ENCODE measurements around the gene HID1. TPM values are rescaled to one million over a fixed set of nuclear protein-coding genes. Genes with fewer than 3 reads are reported as not detected.
A peak's percentile ranks its signal among the peaks of the same experiment; 100 is the strongest.

Gene HID1
- total RNA-seq, 1 donor from 2014 or later = 28.5 TPM

- Histone ChIP-seq H3K36me3 (ENCODE audit: control insufficient read depth, insufficient read depth, low read length) (no peaks in the 10 kb centered on the region), H3K27me3 (ENCODE audit: control insufficient read depth, insufficient read depth, low read length) (no peaks in the 10 kb centered on the region), H3K4me3 (ENCODE audit: low read depth, low read length) (peak within 1 kb of the TSS; percentile 75)
- no peak for DNase-seq (ENCODE audit: low read depth)
- TF ChIP-seq CTCF (IDR thresholded peaks at IDR 0.05; ENCODE audit: insufficient read depth, low read length, poor library complexity, severe bottlenecking) = peak; percentile 67
Measured at GRCh38 chr17:75012346-75013091, 40.0 kb upstream of the HID1 start, which contains the start of gene MRPL58. MRPL58 (plus strand) TSS chr17:75012670; CDS start chr17:75012687, 17 bp downstream.

DNA sequence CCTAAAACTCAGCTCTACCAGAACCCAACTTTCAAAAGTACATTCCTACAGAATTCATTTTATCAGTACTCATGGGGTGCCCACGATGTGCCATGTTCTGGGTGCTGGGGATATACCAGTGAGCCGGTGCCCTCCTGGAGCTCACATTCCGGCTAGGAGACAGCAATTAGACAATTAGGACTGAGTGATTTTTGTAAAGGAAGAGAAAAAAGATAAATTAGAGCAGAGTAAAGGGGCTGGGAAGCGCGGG, 39.5 kb upstream of the HID1 start:
- H3K4me3 ChIP-seq (ENCODE audit: low read depth, low read length) = peak overlapping the region; percentile 75
- DNase-seq (ENCODE audit: low read depth) = no peak
- no peaks in the 10 kb centered on the region for H3K27me3 ChIP-seq (ENCODE audit: control insufficient read depth, insufficient read depth, low read length)
- no peaks in the 10 kb centered on the region for H3K36me3 ChIP-seq (ENCODE audit: control insufficient read depth, insufficient read depth, low read length)
- TF ChIP-seq CTCF (IDR thresholded peaks at IDR 0.05; ENCODE audit: insufficient read depth, low read length, poor library complexity, severe bottlenecking) = no peak

DNA sequence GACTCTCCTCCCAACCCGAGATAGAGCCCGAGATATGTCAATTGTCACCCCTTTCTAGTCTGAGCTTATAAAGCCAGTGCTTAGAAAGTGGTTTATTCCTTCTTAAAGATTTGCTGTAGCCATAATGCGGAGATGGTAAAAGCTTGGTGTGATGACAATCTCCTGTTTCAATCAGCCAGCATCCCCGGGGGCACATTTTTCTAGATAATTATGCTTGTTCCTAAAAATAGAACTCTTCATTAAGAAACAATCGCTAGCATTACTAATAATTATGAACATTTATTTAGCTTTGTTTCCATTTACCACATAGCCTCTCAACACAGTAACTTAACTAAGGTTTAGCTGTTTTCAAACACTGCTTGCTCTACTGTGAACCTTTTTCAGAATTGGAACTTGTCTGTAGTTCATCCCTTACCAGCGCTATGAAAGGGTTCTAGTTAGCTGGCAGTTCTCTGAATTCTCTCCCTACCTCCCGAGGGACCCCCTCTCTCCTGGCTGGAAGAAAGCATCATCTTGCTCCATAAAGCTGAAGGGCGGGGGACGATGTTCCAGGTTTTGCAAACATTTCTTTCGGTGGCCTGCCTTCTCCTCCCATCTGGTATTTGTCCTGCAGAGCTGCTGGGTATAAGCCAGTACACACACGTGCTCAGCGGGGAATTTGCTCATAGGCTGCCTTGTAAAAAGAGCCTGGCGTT, 39.0 kb upstream of the HID1 start:
- no peak for TF ChIP-seq CTCF (IDR thresholded peaks at IDR 0.05; ENCODE audit: insufficient read depth, low read length, poor library complexity, severe bottlenecking)
- no peaks in the 10 kb centered on the region for H3K27me3 ChIP-seq (ENCODE audit: control insufficient read depth, insufficient read depth, low read length)
- no peaks in the 10 kb centered on the region for H3K36me3 ChIP-seq (ENCODE audit: control insufficient read depth, insufficient read depth, low read length)
- peak overlapping the region; percentile 75 for H3K4me3 ChIP-seq (ENCODE audit: low read depth, low read length)
- DNase-seq (ENCODE audit: low read depth) = no peak

GRCh38 chr17:75010683-75011400, 38.3 kb upstream of the HID1 start:
- Histone ChIP-seq H3K27me3 (ENCODE audit: control insufficient read depth, insufficient read depth, low read length) (no peaks in the 10 kb centered on the region), H3K36me3 (ENCODE audit: control insufficient read depth, insufficient read depth, low read length) (no peaks in the 10 kb centered on the region), H3K4me3 (ENCODE audit: low read depth, low read length) (no peak overlapping the region)
- TF ChIP-seq CTCF (IDR thresholded peaks at IDR 0.05; ENCODE audit: insufficient read depth, low read length, poor library complexity, severe bottlenecking) = no peak
- DNase-seq (ENCODE audit: low read depth) = no peak

DNA sequence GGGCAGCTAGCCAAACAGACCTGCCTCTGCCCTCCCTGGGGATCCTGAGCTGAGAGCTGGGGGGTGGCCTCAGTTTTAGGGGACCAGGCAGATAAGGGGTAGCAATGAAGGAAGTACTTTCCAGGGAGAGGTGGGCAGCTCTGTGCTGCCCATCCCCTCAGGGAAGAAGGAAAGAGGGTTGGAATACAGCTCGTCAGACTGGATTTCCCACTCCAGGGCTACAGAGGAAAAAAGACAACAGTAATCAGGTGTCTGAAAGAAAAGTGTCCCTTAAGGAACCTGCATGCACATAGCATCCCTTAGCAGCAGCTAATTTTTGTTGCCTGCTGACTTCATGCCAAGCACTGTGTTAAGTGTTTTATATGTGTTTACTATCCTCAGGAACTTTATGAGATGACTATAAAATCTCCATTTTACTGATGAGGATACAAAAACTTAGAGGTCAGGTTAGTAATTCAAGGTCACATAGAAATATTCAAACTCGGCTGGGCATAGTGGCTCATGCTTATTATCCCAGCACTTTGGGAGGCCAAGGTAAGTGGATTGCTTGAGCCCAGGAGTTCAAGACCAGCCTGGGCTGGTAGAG, 36.7 kb upstream of the HID1 start:
- H3K36me3 ChIP-seq (ENCODE audit: control insufficient read depth, insufficient read depth, low read length) = no peaks in the 10 kb centered on the region
- H3K27me3 ChIP-seq (ENCODE audit: control insufficient read depth, insufficient read depth, low read length) = no peaks in the 10 kb centered on the region
- no peak overlapping the region for H3K4me3 ChIP-seq (ENCODE audit: low read depth, low read length)
- no peak for TF ChIP-seq CTCF (IDR thresholded peaks at IDR 0.05; ENCODE audit: insufficient read depth, low read length, poor library complexity, severe bottlenecking)
- no peak for DNase-seq (ENCODE audit: low read depth)
